Stimulated activated naive B cell treated with anti-CD40 and anti-IgM and Interleukin-4, amounts not matched to agents 10 μg/mL and 1 μg/mL and 100 μg/mL, for 72 hours (primary cell): ENCODE data around the gene PDZK1.
"Not testable (repeated sequence)": the region's sequence is repeated elsewhere in the genome, so short reads cannot be mapped to it uniquely, and the experiment has no call there.

Experiments
- ATAC-seq, 2 donors: fragments of 150-1000 bp; cut with Tn5 transposase; replicated peaks; 2 replicates each; pipeline ENCODE4 v1.10.0; 2021; ENCODE audit warnings: moderate library complexity in 1 of 2
- DNase-seq: peaks from one replicate; pipeline ENCODE4 v3.0.0; 2021
- H3K27ac Mint-ChIP-seq: one replicate; pipeline ENCODE4 v1.8.0; 2022; ENCODE audit warnings: mild to moderate bottlenecking, mixed read lengths
- H3K27me3 Mint-ChIP-seq, 2 donors: one replicate each; pipeline ENCODE4 v1.8.0; 2022; ENCODE audit warnings: mixed read lengths in 2 of 2
- H3K36me3 Mint-ChIP-seq, 2 donors: one replicate each; pipeline ENCODE4 v1.8.0; 2022; ENCODE audit warnings: mixed read lengths in 2 of 2, mild to moderate bottlenecking in 1 of 2
- H3K4me1 Mint-ChIP-seq, 2 donors: one replicate each; pipeline ENCODE4 v1.8.0; 2022; ENCODE audit warnings: mixed read lengths in 2 of 2, mild to moderate bottlenecking in 1 of 2
- H3K4me3 Mint-ChIP-seq, 2 donors: one replicate each; pipeline ENCODE4 v1.8.0; 2022; ENCODE audit warnings: mild to moderate bottlenecking in 2 of 2, mixed read lengths in 2 of 2, moderate library complexity in 1 of 2
- H3K9me3 Mint-ChIP-seq, 2 donors: one replicate each; pipeline ENCODE4 v1.8.0; 2022; ENCODE audit warnings: mixed read lengths in 2 of 2, mild to moderate bottlenecking in 1 of 2

Gene PDZK1

GRCh38 chr1:145707183-145707867 lies at the start of gene PDZK1:
Gene PDZK1 (minus strand): TSS chr1:145707368. CDS start chr1:145688021, 19,347 bp downstream.
- H3K27ac Mint-ChIP-seq = no peak within 1 kb of the TSS
- ATAC-seq = no peak
- H3K4me1 Mint-ChIP-seq = no peaks in the 10 kb centered on the region

GRCh38 chr1:145751491-145752037 lies 44.4 kb upstream of the PDZK1 start:
- Mint-ChIP-seq H3K4me3 (no peak overlapping the region), H3K9me3 (no peaks in the 10 kb centered on the region), H3K4me1 (no peaks in the 10 kb centered on the region), H3K36me3 (peaks cover 33 to 53% of the 10 kb centered on the region in 2 donors), H3K27me3 (no peaks in the 10 kb centered on the region), H3K27ac (no peak overlapping the region)
- ATAC-seq = no peak
- DNase-seq = no peak

More at GRCh38 chr1:145707183-145707867, at the start of gene PDZK1:
- Mint-ChIP-seq H3K9me3 (no peaks in the 10 kb centered on the region), H3K27me3 (peaks cover 3 to 5% of the 10 kb centered on the region in 2 donors), H3K36me3 (no peaks in the 10 kb centered on the region), H3K4me3 (no peak within 1 kb of the TSS)
- no peak for DNase-seq

DNA sequence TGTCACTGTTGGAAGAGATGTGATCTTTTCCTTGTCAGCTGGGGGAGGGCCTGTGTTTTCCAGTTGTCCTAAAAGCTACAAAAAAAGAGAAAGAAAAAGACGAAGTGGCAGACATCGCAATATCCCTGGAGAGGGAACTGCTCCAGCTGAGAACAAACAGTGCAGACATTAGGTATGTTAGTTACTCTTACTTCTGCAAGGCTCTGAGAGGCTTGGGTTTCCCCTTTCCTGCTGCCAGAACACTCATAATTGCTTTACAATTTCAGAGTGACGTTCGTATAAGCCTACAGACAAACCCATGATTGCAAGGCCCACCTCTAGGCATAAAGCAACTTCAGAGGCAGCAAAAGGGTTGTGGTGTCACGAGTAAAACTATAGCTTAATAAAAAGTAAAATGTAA lies 43.3 kb upstream of the PDZK1 start:
- no peak overlapping the region for H3K27ac Mint-ChIP-seq
- no peaks in the 10 kb centered on the region for H3K27me3 Mint-ChIP-seq
- no peaks in the 10 kb centered on the region for H3K4me1 Mint-ChIP-seq
- DNase-seq = no peak
- ATAC-seq = no peak
- peaks cover 32 to 51% of the 10 kb centered on the region in 2 donors for H3K36me3 Mint-ChIP-seq
- H3K9me3 Mint-ChIP-seq = no peaks in the 10 kb centered on the region
- no peak overlapping the region for H3K4me3 Mint-ChIP-seq

DNA sequence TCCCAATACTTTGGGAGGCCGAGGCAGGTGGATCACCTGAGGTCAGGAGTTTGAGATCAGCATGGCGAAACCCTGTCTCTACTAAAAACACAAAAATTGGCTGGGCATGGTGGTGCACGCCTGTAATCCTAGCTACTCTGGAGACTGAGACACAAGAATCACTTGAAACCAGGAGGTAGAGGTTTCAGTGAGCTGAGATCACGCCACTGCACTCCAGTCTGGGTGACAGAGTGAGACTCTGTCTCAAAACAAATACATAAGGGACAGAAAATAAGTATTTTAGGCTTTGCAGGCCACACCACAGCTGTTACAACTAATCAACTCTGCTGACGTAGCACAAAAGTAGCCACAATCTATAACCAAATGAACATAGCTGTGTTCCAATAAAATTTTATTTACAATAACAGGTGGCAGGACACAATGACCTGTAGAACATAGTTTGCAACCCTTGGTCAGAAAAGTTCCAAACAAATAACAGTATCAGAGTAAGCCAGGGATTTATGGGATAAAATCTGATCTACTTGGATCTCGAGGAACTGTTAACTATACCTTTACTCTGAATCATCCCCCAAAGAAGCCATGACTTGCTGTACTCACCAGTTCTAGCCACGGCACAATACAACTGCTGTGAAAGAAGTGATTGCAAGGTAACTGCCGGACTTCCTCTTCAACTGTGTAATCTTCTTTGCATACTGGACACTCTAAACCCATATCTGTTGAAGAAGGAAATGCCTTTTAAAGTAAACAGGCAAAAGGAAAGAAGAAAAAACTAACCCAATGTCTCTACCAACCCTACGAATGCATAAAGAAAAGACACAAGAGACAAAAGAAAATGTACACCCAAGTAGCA lies 40.5 kb upstream of the PDZK1 start:
- H3K27ac Mint-ChIP-seq = no peak overlapping the region
- no peaks in the 10 kb centered on the region for H3K9me3 Mint-ChIP-seq
- no peak for DNase-seq
- H3K27me3 Mint-ChIP-seq = no peaks in the 10 kb centered on the region
- no peak overlapping the region for H3K4me3 Mint-ChIP-seq
- H3K36me3 Mint-ChIP-seq = peaks cover 43 to 65% of the 10 kb centered on the region in 2 donors
- no peak for ATAC-seq
- no peaks in the 10 kb centered on the region for H3K4me1 Mint-ChIP-seq

DNA sequence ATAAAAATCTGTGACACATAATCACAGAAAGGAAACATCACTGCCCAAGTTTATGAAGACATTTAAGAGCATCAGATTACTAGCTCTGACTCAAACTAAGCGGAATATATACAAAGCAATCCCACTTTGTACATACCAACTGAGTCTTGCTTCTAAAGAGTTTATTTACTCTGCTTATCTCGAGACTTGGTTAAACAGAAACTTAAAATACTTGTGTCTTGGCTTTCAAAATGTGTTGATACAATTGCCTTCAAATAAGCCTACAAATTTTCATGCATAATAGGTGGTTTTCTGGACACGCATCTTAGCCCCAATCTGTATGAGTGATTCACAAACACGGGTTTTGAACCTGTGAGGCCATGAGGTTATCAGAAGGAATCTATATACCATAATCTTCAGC lies 33.1 kb upstream of the PDZK1 start:
- peaks cover 0 to 3% of the 10 kb centered on the region in 2 donors for H3K4me1 Mint-ChIP-seq
- no peak for DNase-seq
- H3K9me3 Mint-ChIP-seq = peaks cover 0 to 2% of the 10 kb centered on the region in 2 donors
- H3K27ac Mint-ChIP-seq = no peak overlapping the region
- H3K27me3 Mint-ChIP-seq = no peaks in the 10 kb centered on the region
- H3K4me3 Mint-ChIP-seq = no peak overlapping the region
- ATAC-seq = no peak
- peaks cover 28 to 42% of the 10 kb centered on the region in 2 donors for H3K36me3 Mint-ChIP-seq

GRCh38 chr1:145736191-145736590 lies 29.0 kb upstream of the PDZK1 start:
- ATAC-seq (no peak), DNase-seq (no peak)
- Mint-ChIP-seq H3K36me3 (peaks cover 6 to 13% of the 10 kb centered on the region in 2 donors), H3K4me1 (peaks cover 8 to 9% of the 10 kb centered on the region in 2 donors), H3K27ac (peak overlapping the region; percentile 26), H3K4me3 (no peak overlapping the region), H3K9me3 (peaks cover 0 to 2% of the 10 kb centered on the region in 2 donors), H3K27me3 (no peaks in the 10 kb centered on the region)

GRCh38 chr1:145730900-145731299 lies 23.7 kb upstream of the PDZK1 start:
- Mint-ChIP-seq H3K4me1 (peaks cover 6 to 8% of the 10 kb centered on the region in 2 donors), H3K36me3 (peaks cover 9 to 15% of the 10 kb centered on the region in 2 donors), H3K9me3 (no peaks in the 10 kb centered on the region), H3K27ac (no peak overlapping the region), H3K27me3 (no peaks in the 10 kb centered on the region), H3K4me3 (no peak overlapping the region)
- DNase-seq (no peak), ATAC-seq (no peak)

- Mint-ChIP-seq H3K4me1 (peaks cover 6 to 8% of the 10 kb centered on the region in 2 donors), H3K4me3 (no peak overlapping the region), H3K36me3 (peaks cover 7 to 15% of the 10 kb centered on the region in 2 donors), H3K27ac (no peak overlapping the region), H3K9me3 (no peaks in the 10 kb centered on the region), H3K27me3 (no peaks in the 10 kb centered on the region)
- DNase-seq = no peak
- no peak for ATAC-seq
These were observed 23.3 kb upstream of the PDZK1 start for GRCh38 chr1:145730467-145730866.

GRCh38 chr1:145729666-145730436 lies 22.7 kb upstream of the PDZK1 start:
- Mint-ChIP-seq H3K4me3 (no peak overlapping the region), H3K27ac (no peak overlapping the region), H3K27me3 (no peaks in the 10 kb centered on the region), H3K9me3 (no peaks in the 10 kb centered on the region), H3K36me3 (peaks cover 7 to 15% of the 10 kb centered on the region in 2 donors), H3K4me1 (peaks cover 6 to 8% of the 10 kb centered on the region in 2 donors)
- ATAC-seq (no peak), DNase-seq (no peak)

DNA sequence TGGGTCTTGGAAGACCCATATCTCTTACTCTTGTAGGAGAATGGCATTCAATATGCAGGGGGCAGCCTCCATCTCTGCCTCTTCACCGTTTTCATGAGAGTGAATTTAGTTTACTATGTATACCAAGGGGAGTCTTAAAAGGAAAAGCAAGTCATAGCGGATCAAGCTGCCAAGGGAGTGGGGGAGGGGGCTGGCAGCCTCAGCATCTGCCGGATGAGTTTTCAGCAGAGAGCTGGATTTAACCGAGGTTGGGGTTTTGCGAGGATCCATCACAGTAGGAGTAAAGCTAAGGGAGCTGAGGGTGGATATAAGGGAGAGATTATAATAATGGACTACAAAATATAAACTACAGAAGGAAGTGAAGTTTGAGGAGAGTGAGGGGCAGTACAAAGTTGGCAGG lies 22.0 kb upstream of the PDZK1 start:
- DNase-seq = no peak
- ATAC-seq = no peak
- Mint-ChIP-seq H3K36me3 (peaks cover 7 to 15% of the 10 kb centered on the region in 2 donors), H3K4me1 (peaks cover 5 to 6% of the 10 kb centered on the region in 2 donors), H3K9me3 (no peaks in the 10 kb centered on the region), H3K4me3 (no peak overlapping the region), H3K27ac (no peak overlapping the region), H3K27me3 (no peaks in the 10 kb centered on the region)

GRCh38 chr1:145726193-145726592 lies 19.0 kb upstream of the PDZK1 start:
- not testable (repeated sequence) for H3K27ac Mint-ChIP-seq, ATAC-seq

GRCh38 chr1:145720878-145721671 lies 13.9 kb upstream of the PDZK1 start:
- Mint-ChIP-seq H3K4me3 (peak overlapping the region; percentile 71 to 83), H3K36me3 (no peaks in the 10 kb centered on the region), H3K27me3 (peaks cover 21 to 33% of the 10 kb centered on the region in 2 donors), H3K27ac (peak overlapping the region; percentile 77), H3K4me1 (peaks cover 9 to 11% of the 10 kb centered on the region in 2 donors), H3K9me3 (no peaks in the 10 kb centered on the region)
- peak; percentile 94 to 97 for ATAC-seq
- DNase-seq = peak; percentile 58

More at GRCh38 chr1:145726193-145726592, 19.0 kb upstream of the PDZK1 start:
- H3K4me3 Mint-ChIP-seq, H3K9me3 Mint-ChIP-seq, H3K4me1 Mint-ChIP-seq, H3K36me3 Mint-ChIP-seq, DNase-seq: not testable (repeated sequence)
- peaks cover 7 to 11% of the 10 kb centered on the region in 2 donors for H3K27me3 Mint-ChIP-seq

- Mint-ChIP-seq H3K9me3 (no peaks in the 10 kb centered on the region), H3K27ac (no peak overlapping the region), H3K4me1 (peaks cover 9 to 11% of the 10 kb centered on the region in 2 donors), H3K27me3 (peaks cover 21 to 33% of the 10 kb centered on the region in 2 donors), H3K4me3 (peak overlapping the region in 1 of 2 donors; percentile 83), H3K36me3 (no peaks in the 10 kb centered on the region)
- DNase-seq (no peak), ATAC-seq (no peak)
These were observed 13.3 kb upstream of the PDZK1 start for GRCh38 chr1:145720556-145720877.
